GM19239 (cell line): Measurements from ENCODE around the gene RNF25.

Experiments used
- DNase-seq: peaks from one replicate; pipeline ENCODE4 v3.0.0; 2011; ENCODE audit warnings: low spot score; ENCODE audit not compliant: insufficient read length
- FAIRE-seq: peaks from 2 replicates; lab custom pipeline; 2011; peaks lifted over from hg19 to GRCh38; lab: Jason Lieb, UNC

RNF25 gene, protein sequence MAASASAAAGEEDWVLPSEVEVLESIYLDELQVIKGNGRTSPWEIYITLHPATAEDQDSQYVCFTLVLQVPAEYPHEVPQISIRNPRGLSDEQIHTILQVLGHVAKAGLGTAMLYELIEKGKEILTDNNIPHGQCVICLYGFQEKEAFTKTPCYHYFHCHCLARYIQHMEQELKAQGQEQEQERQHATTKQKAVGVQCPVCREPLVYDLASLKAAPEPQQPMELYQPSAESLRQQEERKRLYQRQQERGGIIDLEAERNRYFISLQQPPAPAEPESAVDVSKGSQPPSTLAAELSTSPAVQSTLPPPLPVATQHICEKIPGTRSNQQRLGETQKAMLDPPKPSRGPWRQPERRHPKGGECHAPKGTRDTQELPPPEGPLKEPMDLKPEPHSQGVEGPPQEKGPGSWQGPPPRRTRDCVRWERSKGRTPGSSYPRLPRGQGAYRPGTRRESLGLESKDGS

DNA sequence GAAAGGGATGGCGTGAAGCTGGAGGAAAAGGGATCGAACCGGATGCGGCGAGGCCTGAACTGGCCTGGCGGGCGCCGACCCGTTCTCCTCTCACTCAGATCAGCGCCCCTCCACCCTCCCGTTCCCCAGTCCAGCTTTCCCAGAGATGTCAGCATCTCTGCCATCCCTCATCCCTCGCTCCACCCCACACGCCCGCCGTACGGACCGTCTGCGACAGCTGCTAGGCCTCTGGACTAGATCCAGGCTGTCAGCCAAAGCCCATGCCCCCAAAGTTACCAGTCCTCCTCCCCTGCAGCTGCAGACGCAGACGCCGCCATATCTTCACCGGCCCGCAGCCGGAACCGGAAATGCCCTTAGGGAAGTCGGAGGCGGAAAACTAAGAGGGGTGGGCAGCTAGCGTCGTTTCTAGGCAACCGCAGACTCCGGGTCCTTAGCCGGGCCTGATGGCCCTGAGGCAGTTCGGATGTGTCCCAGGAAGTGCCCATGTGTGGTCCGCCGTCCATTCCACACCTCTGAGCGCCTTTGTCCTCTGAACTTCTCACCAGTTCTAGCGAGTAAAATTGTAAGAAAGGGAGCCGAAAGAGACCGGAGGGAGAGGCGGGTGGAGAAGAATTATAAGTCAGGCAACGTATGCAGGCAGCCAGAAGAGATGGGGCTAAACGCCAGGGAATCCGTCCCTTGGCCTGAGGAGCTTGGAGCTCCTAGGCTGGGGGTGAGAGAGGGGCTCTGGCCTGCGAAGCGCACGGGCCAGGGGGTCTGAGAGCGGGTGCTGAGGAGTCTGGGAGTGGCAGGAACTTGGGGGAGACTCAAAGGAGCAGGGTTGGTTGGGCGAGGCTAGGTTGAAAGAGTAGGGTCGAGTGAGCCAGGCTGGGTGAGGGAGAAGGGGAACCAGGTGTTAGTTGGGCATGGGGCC, at the start of gene RNF25, which contains the start of gene STK36:
RNF25 (minus strand) TSS at position 349 of the 913 bp plus-strand sequence; CDS start at position 317, 32 bp downstream.
STK36 (plus strand) TSS at position 433 of the 913 bp plus-strand sequence. CDS start 744 bp downstream, outside the sequence.
- peak; percentile 98 for FAIRE-seq
- DNase-seq: peak; percentile 83

DNA sequence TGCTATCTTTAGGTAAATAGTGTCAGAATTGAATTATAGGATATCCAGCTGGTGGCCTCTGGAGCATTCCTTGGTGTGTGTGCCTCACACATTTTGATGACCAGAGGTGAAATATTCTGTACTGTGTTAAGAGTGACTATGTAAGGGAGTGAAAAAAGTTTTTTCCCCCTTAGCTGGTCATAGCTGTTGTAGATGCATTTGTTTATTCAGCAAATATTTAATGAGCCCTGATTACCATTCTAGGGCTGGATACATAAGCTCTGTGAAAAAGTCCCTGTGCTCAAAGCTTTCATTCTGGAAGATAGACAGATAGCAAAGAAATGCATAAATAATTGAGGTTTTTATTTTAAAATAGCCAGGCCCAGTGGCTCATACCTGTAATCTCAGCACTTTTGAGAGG, 49.7 kb upstream of the RNF25 start:
- no peak for FAIRE-seq

GRCh38 chr2:218720048-218721041, 48.5 kb upstream of the RNF25 start:
- FAIRE-seq: no peak
- no peak for DNase-seq

More for the DNA sequence above, 49.7 kb upstream of the RNF25 start:
- DNase-seq: no peak

GRCh38 chr2:218719457-218719856, 47.7 kb upstream of the RNF25 start:
- no peak for FAIRE-seq

GRCh38 chr2:218718058-218718457, 46.3 kb upstream of the RNF25 start:
- no peak for DNase-seq
- FAIRE-seq: no peak

More at GRCh38 chr2:218719457-218719856, 47.7 kb upstream of the RNF25 start:
- no peak for DNase-seq

- DNase-seq (no peak), FAIRE-seq (no peak)
These were observed 45.5 kb upstream of the RNF25 start for GRCh38 chr2:218717262-218717661.

DNA sequence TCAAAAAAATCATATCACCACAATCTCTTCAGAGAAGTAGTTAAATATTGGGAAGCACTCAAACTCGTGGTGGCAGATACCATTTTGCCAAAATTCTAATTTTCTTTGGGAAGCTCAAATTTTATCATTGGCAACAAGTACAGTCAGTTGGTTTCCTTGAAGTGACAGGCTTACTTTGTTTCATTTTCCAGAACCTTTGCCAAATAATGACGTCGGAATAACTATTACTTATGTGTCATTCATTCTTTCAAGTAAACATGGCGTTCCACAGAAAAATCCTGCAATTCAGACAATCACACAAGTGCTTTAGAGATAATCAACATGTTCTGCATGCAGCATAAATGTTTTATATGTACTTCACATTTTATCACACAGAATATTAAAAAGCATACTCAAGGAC, 44.3 kb upstream of the RNF25 start:
- DNase-seq: no peak
- FAIRE-seq: no peak

DNA sequence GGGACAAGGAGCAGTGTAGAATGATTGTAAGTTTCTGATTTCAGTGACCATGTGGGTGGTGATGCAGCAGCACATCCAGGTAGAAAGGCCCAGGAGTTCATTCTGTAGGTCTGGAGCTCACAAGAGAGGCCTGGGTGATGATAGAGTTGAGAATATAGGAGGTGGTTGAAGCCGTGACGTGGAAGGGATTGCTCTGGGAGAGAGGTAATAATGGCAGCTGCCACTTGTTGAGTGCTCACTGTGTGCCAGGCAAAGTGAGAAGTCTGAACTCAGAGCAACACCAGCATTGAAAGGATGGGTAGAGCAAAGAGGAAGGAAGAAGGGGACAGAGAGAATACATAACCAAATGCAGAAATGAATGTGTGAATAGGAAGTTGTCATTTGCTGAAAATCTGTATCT, 42.1 kb upstream of the RNF25 start:
- DNase-seq: no peak
- no peak for FAIRE-seq

DNA sequence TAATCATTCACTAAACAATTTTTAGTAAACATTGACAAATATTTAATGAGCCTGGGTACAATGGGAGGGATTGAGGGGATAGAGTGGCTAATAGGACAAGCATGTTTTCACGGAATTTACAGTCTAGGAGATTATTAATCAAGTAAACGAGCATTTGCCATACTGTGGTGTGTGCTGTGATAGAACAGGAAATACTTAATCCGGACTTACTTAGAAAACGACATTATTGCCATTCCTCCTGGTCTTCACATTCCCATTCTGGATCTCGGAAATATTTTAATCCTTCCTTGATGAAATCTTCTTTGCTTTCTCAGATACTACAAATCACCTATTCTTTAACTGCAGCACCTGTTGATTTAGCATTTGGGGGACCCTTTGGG, 39.7 kb upstream of the RNF25 start:
- no peak for FAIRE-seq
- DNase-seq: no peak

- FAIRE-seq: peak; percentile 95
- peak; percentile 85 for DNase-seq
These were observed 39.1 kb upstream of the RNF25 start, which contains the start of gene TTLL4 for GRCh38 chr2:218710687-218711549. TTLL4 (plus strand) TSS chr2:218710835; CDS start chr2:218737677, 26,842 bp downstream.

- no peak for DNase-seq
- FAIRE-seq: no peak
These were observed 38.5 kb upstream of the RNF25 start for GRCh38 chr2:218710334-218710686.

- DNase-seq (no peak), FAIRE-seq (no peak)
These were observed 38.1 kb upstream of the RNF25 start for GRCh38 chr2:218709908-218710307.

GRCh38 chr2:218708086-218708485, 36.3 kb upstream of the RNF25 start:
- DNase-seq: peak; percentile 32
- FAIRE-seq: peak; percentile 97

GRCh38 chr2:218703341-218703740, 31.5 kb upstream of the RNF25 start:
- FAIRE-seq (no peak), DNase-seq (no peak)

GRCh38 chr2:218701806-218702205, 30.0 kb upstream of the RNF25 start:
- FAIRE-seq: no peak

GRCh38 chr2:218698885-218699284, 27.1 kb upstream of the RNF25 start:
- DNase-seq (no peak), FAIRE-seq (no peak)

More at GRCh38 chr2:218701806-218702205, 30.0 kb upstream of the RNF25 start:
- DNase-seq: no peak

DNA sequence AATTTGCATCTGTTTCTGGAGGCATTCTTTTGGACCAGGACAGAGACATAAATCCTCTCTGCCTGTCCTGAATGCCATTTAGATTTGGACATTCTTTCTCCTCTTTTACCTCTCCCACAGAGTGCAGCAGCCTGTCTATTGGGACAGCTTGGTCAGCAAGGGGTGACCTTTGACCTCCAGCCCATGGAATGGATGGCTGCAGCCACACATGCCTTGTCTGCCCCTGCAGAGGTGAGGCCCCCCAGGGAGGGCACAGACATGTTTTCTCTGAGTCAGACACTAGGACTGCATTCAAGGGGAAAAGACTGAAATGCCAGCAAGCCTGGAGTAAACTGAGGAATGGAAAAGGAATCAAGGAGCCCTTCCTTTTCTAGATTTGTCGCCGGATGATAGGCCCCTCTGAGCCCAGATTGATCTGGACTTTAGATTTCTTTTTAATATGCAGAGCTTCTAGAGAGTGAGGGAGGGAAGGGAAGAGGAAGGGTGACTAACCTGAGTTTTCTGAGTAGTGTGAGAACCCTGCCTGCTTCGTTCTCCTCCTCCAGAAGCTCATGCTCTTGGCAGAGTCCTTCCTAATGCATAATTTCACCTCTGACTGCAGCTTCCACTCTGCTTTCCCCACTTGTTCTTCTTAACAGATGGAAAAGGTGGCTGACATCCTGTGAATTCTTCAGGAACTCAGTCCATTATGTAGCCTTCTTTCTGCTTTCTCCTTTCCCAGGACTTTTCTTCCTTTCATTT, 22.8 kb upstream of the RNF25 start:
- FAIRE-seq: no peak
- no peak for DNase-seq

DNA sequence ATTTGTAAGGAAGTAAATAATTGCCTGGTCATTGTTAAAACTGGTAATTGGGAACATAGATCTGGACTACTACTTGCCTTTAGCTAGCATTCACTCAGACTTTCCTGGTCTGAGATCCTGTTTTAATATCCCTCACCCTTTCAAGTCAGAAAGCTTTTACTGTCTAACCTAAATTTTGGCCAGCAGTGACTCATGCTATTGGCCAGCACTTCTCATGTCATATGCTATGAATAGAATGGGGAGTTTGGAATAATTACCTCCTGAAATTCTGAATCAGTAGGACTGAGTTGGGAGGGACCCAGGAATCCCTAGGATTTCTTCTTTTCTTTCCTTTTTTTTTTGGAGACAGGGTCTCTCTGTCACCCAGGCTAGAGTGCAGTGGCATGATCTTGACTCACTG, 19.4 kb upstream of the RNF25 start:
- DNase-seq (no peak), FAIRE-seq (no peak)
